Measurements from ENCODE around the gene PHETA1. TPM values are rescaled to one million over a fixed set of nuclear protein-coding genes. Genes with fewer than 3 reads are reported as not detected.
"Not testable (repeated sequence)": the region's sequence is repeated elsewhere in the genome, so short reads cannot be mapped to it uniquely, and the experiment has no call there.

PHETA1 gene
- total RNA-seq, 1 experiment from 2014 or later: 16.3 TPM

GRCh38 chr12:111341426-111342065 lies 27.3 kb downstream of the PHETA1 start:
- Histone ChIP-seq H3K4me1 (ENCODE audit: control insufficient read depth, insufficient read depth, low read length) (no peaks in the 10 kb centered on the region), H3K9me3 (ENCODE audit: control insufficient read depth, insufficient read depth, low read depth, low read length) (no peaks in the 10 kb centered on the region), H3K27ac (ENCODE audit: low read length) (no peak overlapping the region), H3K4me3 (ENCODE audit: low read depth in 2 of 2, low read length in 2 of 2) (no peak overlapping the region), H3K36me3 (ENCODE audit: control insufficient read depth, insufficient read depth, low read length) (no peaks in the 10 kb centered on the region), H3K27me3 (ENCODE audit: control insufficient read depth, insufficient read depth, low read length) (no peaks in the 10 kb centered on the region; the same call in 1 of the 2 replicates)
- BruUV-seq (replicated peaks): no TSS peak
- in situ Hi-C loops (cut with HindIII; ENCODE audit: low pct_unique_long_range_greater_than_20kb, low sequenced_read_pairs) (no loop called here), intact Hi-C loops (cut with micrococcal nuclease; ENCODE audit: unreplicated experiment) (no loop called here)
- POLR2A ChIA-PET: no interaction called here
- no peak for DNase-seq (ENCODE audit: low read depth, low spot score)
- TF ChIP-seq POLR2AphosphoS5 (IDR thresholded peaks at IDR 0.05; ENCODE audit: low read depth, low read length) (no peak), SIN3A (IDR thresholded peaks at IDR 0.05; ENCODE audit: borderline replicate concordance, insufficient read depth, low read depth, low read length) (no peak), CTCF (IDR thresholded peaks at IDR 0.05) (no peak)
- no peak for ATAC-seq
- CTCF ChIA-PET: no interaction called here

- H3K4me3 ChIP-seq (ENCODE audit: low read depth in 2 of 2, low read length in 2 of 2); H3K4me1 ChIP-seq (ENCODE audit: control insufficient read depth, insufficient read depth, low read length); H3K9me3 ChIP-seq (ENCODE audit: control insufficient read depth, insufficient read depth, low read depth, low read length); H3K36me3 ChIP-seq (ENCODE audit: control insufficient read depth, insufficient read depth, low read length); CTCF ChIA-PET; in situ Hi-C loops (cut with HindIII; ENCODE audit: low pct_unique_long_range_greater_than_20kb, low sequenced_read_pairs); ATAC-seq; H3K27me3 ChIP-seq (ENCODE audit: control insufficient read depth, insufficient read depth, low read length); intact Hi-C loops (cut with micrococcal nuclease; ENCODE audit: unreplicated experiment); DNase-seq (ENCODE audit: low read depth, low spot score); H3K27ac ChIP-seq (ENCODE audit: low read length); BruUV-seq (replicated peaks); POLR2A ChIA-PET: not testable (repeated sequence)
These were observed 28.2 kb downstream of the PHETA1 start for GRCh38 chr12:111340680-111341079.

- no peak for TF ChIP-seq TCF7L2 (IDR thresholded peaks at IDR 0.05; ENCODE audit: low read depth, low read length)
- TF ChIP-seq POLR2AphosphoS5 (IDR thresholded peaks at IDR 0.05; ENCODE audit: low read depth, low read length): no peak
- no peak for TF ChIP-seq REST (IDR thresholded peaks at IDR 0.05; ENCODE audit: insufficient read depth in 1 of 2, low read depth in 2 of 2, low read length in 1 of 2)
- no peak for TF ChIP-seq SIN3A (IDR thresholded peaks at IDR 0.05; ENCODE audit: borderline replicate concordance, insufficient read depth, low read depth, low read length)
- TF ChIP-seq CTCF (IDR thresholded peaks at IDR 0.05): no peak
- Histone ChIP-seq H3K27me3 (ENCODE audit: control insufficient read depth, insufficient read depth, low read length) (no peaks in the 10 kb centered on the region; the same call in 1 of the 2 replicates), H3K27ac (ENCODE audit: low read length) (no peak overlapping the region), H3K4me3 (ENCODE audit: low read depth in 2 of 2, low read length in 2 of 2) (no peak overlapping the region), H3K4me1 (ENCODE audit: control insufficient read depth, insufficient read depth, low read length) (no peaks in the 10 kb centered on the region), H3K36me3 (ENCODE audit: control insufficient read depth, insufficient read depth, low read length) (no peaks in the 10 kb centered on the region), H3K9me3 (ENCODE audit: control insufficient read depth, insufficient read depth, low read depth, low read length) (no peaks in the 10 kb centered on the region)
- DNase-seq (ENCODE audit: low read depth, low spot score): no peak
- no TSS peak for BruUV-seq (replicated peaks)
- POLR2A ChIA-PET: no interaction called here
- in situ Hi-C loops (cut with HindIII; ENCODE audit: low pct_unique_long_range_greater_than_20kb, low sequenced_read_pairs) (no loop called here), intact Hi-C loops (cut with micrococcal nuclease; ENCODE audit: unreplicated experiment) (no loop called here)
- CTCF ChIA-PET: no interaction called here
- ATAC-seq: no peak
These were observed 28.7 kb downstream of the PHETA1 start for GRCh38 chr12:111340231-111340630.

Data from Panc1 (cell line).